SK-N-SH treated with all-trans-retinoic acid at 6 μM for 48 hours (cell line): ENCODE measurements around the gene PPEF1.

ENCODE experiments used
- ATAC-seq: fragments of 200-7000 bp; cut with Tn5 transposase; 3 replicates; pipeline ENCODE4 v1.9.1; 2020; ENCODE audit warnings: mild to moderate bottlenecking, moderate library complexity
- ARNTL ChIP-seq: fragments of 450-650 bp; formaldehyde crosslinking; IDR thresholded peaks from 2 replicates; pipeline ENCODE4 v1.5.0; 2020; ENCODE audit warnings: low read depth, mild to moderate bottlenecking, moderate library complexity, borderline replicate concordance
- CSDC2 ChIP-seq: fragments of 250-450 bp; sonication (Bioruptor Pico); IDR thresholded peaks from 2 replicates; pipeline ENCODE4 v1.5.0; 2020; ENCODE audit warnings: mild to moderate bottlenecking, moderate library complexity
- ESRRG ChIP-seq: fragments of 250-450 bp; sonication (Bioruptor Pico); IDR thresholded peaks from 2 replicates; pipeline ENCODE4 v1.6.1; 2021; ENCODE audit warnings: mild to moderate bottlenecking
- GLIS3 ChIP-seq: fragments of 250-450 bp; sonication (Bioruptor Pico); IDR thresholded peaks from 2 replicates; pipeline ENCODE4 v1.5.0; 2020; ENCODE audit warnings: mild to moderate bottlenecking, moderate library complexity
- ISL1 ChIP-seq: fragments of 250-450 bp; sonication (Bioruptor Pico); IDR thresholded peaks from 2 replicates; pipeline ENCODE4 v2.1.2; 2022; ENCODE audit warnings: mild to moderate bottlenecking, moderate library complexity
- OSR1 ChIP-seq: fragments of 250-450 bp; sonication (Bioruptor Pico); IDR thresholded peaks from 2 replicates; pipeline ENCODE4 v1.8.0; 2022; ENCODE audit warnings: moderate library complexity, mild to moderate bottlenecking, inconsistent platforms
- PPARA ChIP-seq: fragments of 250-450 bp; sonication (Bioruptor Pico); IDR thresholded peaks from 2 replicates; pipeline ENCODE4 v1.5.0; 2020; ENCODE audit warnings: mild to moderate bottlenecking, borderline replicate concordance
- RARB ChIP-seq: fragments of 250-450 bp; sonication (Bioruptor Pico); IDR thresholded peaks from 2 replicates; pipeline ENCODE4 v1.8.0; 2021; ENCODE audit warnings: mild to moderate bottlenecking, moderate library complexity
- SNAI2 ChIP-seq: fragments of 250-450 bp; sonication (Bioruptor Pico); IDR thresholded peaks from 2 replicates; pipeline ENCODE4 v1.5.0; 2020; ENCODE audit warnings: mild to moderate bottlenecking, moderate library complexity
- TCF4 ChIP-seq: fragments of 250-450 bp; sonication (Bioruptor Pico); IDR thresholded peaks from 2 replicates; pipeline ENCODE4 v1.8.0; 2021; ENCODE audit warnings: mild to moderate bottlenecking, moderate library complexity, borderline replicate concordance
- TOX ChIP-seq: fragments of 250-450 bp; sonication (Bioruptor Pico); IDR thresholded peaks from 2 replicates; pipeline ENCODE4 v1.8.0; 2021; ENCODE audit warnings: mild to moderate bottlenecking, moderate library complexity, borderline replicate concordance
- ZC3H10 ChIP-seq: fragments of 250-450 bp; sonication (Bioruptor Pico); IDR thresholded peaks from 2 replicates; pipeline ENCODE4 v1.5.1; 2021; ENCODE audit warnings: mild to moderate bottlenecking, moderate library complexity
- ZFP3 ChIP-seq: fragments of 250-450 bp; sonication (Bioruptor Pico); IDR thresholded peaks from 2 replicates; pipeline ENCODE4 v1.5.0; 2020; ENCODE audit warnings: mild to moderate bottlenecking, moderate library complexity
- ZFP30 ChIP-seq: fragments of 450-650 bp; formaldehyde crosslinking; IDR thresholded peaks from 2 replicates; pipeline ENCODE4 v1.5.0; 2022; ENCODE audit warnings: mild to moderate bottlenecking, moderate library complexity
- ZNF565 ChIP-seq: fragments of 450-650 bp; formaldehyde crosslinking; conservative IDR thresholded peaks from 2 replicates; pipeline ENCODE4 v1.5.0; 2020; ENCODE audit warnings: low read depth, mild to moderate bottlenecking, moderate library complexity
- ZNF70 ChIP-seq: fragments of 450-650 bp; formaldehyde crosslinking; IDR thresholded peaks from 2 replicates; pipeline ENCODE4 v1.5.0; 2020; ENCODE audit warnings: mild to moderate bottlenecking, moderate library complexity
- ZNF8 ChIP-seq: fragments of 450-650 bp; formaldehyde crosslinking; IDR thresholded peaks from 2 replicates; pipeline ENCODE4 v1.5.0; 2020; ENCODE audit warnings: mild to moderate bottlenecking, moderate library complexity
- TF ChIP-seq, protein P1 (sequence below): fragments of 250-450 bp; sonication (Bioruptor Pico); IDR thresholded peaks from 2 replicates; pipeline ENCODE4 v1.5.1; 2020; ENCODE audit warnings: low read depth, mild to moderate bottlenecking, moderate library complexity
- TF ChIP-seq, protein P2 (sequence below): fragments of 250-450 bp; sonication (Bioruptor Pico); IDR thresholded peaks from 2 replicates; pipeline ENCODE4 v1.8.0; 2021; ENCODE audit warnings: low read depth, mild to moderate bottlenecking, moderate library complexity, borderline replicate concordance
- TF ChIP-seq, protein P3 (sequence below): fragments of 250-450 bp; sonication (Bioruptor Pico); IDR thresholded peaks from 2 replicates; pipeline ENCODE4 v1.5.0; 2020; ENCODE audit warnings: mild to moderate bottlenecking, moderate library complexity
- TF ChIP-seq, protein P4 (sequence below): fragments of 250-450 bp; sonication (Bioruptor Pico); IDR thresholded peaks from 2 replicates; pipeline ENCODE4 v1.5.1; 2021; ENCODE audit warnings: mild to moderate bottlenecking, moderate library complexity
- TF ChIP-seq, protein P5 (sequence below): fragments of 250-450 bp; sonication (Bioruptor Pico); IDR thresholded peaks from 2 replicates; pipeline ENCODE4 v1.8.0; 2020; ENCODE audit warnings: mild to moderate bottlenecking, moderate library complexity, borderline replicate concordance

The PPEF1 gene

GRCh38 chrX:18864390-18864920, 157.0 kb downstream of the PPEF1 start:
- no peak for ATAC-seq
- no peak for TF ChIP-seq RARB (CRISPR knock-in tag)
- no peak for TF ChIP-seq ZNF565
- TF ChIP-seq CSDC2, result no peak
- no peak for TF ChIP-seq ARNTL (CRISPR knock-in tag)
- no peak for TF ChIP-seq ZC3H10 (CRISPR knock-in tag)
- TF ChIP-seq, protein P1, sequence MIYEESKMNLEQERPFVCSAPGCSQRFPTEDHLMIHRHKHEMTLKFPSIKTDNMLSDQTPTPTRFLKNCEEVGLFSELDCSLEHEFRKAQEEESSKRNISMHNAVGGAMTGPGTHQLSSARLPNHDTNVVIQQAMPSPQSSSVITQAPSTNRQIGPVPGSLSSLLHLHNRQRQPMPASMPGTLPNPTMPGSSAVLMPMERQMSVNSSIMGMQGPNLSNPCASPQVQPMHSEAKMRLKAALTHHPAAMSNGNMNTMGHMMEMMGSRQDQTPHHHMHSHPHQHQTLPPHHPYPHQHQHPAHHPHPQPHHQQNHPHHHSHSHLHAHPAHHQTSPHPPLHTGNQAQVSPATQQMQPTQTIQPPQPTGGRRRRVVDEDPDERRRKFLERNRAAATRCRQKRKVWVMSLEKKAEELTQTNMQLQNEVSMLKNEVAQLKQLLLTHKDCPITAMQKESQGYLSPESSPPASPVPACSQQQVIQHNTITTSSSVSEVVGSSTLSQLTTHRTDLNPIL, result no peak
- TF ChIP-seq OSR1 (CRISPR knock-in tag), result no peak
- TF ChIP-seq TCF4 (CRISPR knock-in tag), result no peak
- TF ChIP-seq, protein P2, sequence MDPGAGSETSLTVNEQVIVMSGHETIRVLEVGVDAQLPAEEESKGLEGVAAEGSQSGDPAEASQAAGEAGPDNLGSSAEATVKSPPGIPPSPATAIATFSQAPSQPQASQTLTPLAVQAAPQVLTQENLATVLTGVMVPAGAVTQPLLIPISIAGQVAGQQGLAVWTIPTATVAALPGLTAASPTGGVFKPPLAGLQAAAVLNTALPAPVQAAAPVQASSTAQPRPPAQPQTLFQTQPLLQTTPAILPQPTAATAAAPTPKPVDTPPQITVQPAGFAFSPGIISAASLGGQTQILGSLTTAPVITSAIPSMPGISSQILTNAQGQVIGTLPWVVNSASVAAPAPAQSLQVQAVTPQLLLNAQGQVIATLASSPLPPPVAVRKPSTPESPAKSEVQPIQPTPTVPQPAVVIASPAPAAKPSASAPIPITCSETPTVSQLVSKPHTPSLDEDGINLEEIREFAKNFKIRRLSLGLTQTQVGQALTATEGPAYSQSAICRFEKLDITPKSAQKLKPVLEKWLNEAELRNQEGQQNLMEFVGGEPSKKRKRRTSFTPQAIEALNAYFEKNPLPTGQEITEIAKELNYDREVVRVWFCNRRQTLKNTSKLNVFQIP, result no peak
- no peak for TF ChIP-seq SNAI2
- TF ChIP-seq TOX (CRISPR knock-in tag), result no peak
- TF ChIP-seq GLIS3 (CRISPR knock-in tag), result no peak
- no peak for TF ChIP-seq PPARA (CRISPR knock-in tag)

DNA sequence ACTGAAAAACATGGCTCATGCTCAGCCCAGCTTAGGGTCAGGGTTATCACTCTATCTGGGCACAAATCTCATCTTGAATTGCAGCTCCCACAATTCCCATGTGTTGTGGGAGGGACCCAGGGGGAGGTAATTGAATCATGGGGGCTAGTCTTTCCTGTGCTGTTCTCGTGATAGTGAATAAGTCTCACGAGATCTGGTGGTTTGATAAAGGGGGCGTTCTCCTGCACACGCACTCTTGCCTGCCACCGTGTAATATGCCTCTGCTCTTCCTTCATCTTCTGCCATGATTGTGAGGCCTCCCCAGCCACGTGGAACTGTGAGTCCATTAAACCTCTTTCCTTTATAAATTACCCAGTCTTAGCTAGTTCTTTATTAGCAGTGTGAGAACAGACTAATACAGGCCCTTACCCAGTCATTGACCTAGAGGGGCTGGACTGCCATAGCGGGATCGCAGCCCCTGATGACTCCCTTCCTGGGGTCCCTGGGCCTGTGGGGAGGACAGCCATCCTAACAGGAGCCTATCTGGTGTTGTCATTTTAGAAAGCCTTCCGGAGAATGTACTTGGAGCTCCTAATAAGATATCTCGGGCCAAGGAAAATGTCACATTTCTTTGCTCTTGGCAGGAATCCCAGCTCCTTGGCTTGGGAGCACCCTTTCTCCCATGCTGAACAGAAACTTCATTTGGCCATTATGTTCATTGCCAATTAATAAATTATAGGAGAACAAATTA, 163.9 kb downstream of the PPEF1 start:
- ATAC-seq, result no peak
- no peak for TF ChIP-seq ZC3H10 (CRISPR knock-in tag)
- TF ChIP-seq ZNF70 (CRISPR knock-in tag), result no peak
- no peak for TF ChIP-seq ARNTL (CRISPR knock-in tag)
- TF ChIP-seq, protein P1, result no peak
- no peak for TF ChIP-seq ZFP3 (CRISPR knock-in tag)
- no peak for TF ChIP-seq PPARA (CRISPR knock-in tag)
- TF ChIP-seq ISL1 (CRISPR knock-in tag), result peak; percentile 32; the same call in 1 of the 2 replicates

DNA sequence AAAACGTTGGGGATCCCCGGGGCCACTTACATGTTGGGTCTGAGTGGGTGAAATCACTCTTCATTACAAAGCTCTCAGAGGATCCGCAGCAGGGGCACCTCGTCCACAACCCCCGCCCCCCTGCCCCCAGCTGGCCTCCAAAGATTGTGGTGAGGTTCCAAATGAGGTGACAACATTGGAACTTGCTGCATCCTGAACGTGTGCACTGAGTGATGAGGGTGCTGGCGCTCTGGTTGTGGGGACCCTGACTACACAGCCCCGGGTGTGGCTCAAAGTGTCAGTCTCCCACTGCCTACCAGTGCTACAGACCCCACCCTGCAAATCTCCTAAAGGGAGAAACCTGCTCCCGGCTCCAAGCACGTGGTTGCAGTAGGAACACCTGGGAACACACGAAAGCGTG, 164.5 kb downstream of the PPEF1 start:
- TF ChIP-seq, protein P3, sequence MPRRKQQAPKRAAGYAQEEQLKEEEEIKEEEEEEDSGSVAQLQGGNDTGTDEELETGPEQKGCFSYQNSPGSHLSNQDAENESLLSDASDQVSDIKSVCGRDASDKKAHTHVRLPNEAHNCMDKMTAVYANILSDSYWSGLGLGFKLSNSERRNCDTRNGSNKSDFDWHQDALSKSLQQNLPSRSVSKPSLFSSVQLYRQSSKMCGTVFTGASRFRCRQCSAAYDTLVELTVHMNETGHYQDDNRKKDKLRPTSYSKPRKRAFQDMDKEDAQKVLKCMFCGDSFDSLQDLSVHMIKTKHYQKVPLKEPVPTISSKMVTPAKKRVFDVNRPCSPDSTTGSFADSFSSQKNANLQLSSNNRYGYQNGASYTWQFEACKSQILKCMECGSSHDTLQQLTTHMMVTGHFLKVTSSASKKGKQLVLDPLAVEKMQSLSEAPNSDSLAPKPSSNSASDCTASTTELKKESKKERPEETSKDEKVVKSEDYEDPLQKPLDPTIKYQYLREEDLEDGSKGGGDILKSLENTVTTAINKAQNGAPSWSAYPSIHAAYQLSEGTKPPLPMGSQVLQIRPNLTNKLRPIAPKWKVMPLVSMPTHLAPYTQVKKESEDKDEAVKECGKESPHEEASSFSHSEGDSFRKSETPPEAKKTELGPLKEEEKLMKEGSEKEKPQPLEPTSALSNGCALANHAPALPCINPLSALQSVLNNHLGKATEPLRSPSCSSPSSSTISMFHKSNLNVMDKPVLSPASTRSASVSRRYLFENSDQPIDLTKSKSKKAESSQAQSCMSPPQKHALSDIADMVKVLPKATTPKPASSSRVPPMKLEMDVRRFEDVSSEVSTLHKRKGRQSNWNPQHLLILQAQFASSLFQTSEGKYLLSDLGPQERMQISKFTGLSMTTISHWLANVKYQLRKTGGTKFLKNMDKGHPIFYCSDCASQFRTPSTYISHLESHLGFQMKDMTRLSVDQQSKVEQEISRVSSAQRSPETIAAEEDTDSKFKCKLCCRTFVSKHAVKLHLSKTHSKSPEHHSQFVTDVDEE, result no peak
- no peak for TF ChIP-seq TCF4 (CRISPR knock-in tag)
- no peak for TF ChIP-seq ZFP30 (CRISPR knock-in tag)
- no peak for TF ChIP-seq GLIS3 (CRISPR knock-in tag)
- no peak for TF ChIP-seq OSR1 (CRISPR knock-in tag)
- TF ChIP-seq, protein P4, sequence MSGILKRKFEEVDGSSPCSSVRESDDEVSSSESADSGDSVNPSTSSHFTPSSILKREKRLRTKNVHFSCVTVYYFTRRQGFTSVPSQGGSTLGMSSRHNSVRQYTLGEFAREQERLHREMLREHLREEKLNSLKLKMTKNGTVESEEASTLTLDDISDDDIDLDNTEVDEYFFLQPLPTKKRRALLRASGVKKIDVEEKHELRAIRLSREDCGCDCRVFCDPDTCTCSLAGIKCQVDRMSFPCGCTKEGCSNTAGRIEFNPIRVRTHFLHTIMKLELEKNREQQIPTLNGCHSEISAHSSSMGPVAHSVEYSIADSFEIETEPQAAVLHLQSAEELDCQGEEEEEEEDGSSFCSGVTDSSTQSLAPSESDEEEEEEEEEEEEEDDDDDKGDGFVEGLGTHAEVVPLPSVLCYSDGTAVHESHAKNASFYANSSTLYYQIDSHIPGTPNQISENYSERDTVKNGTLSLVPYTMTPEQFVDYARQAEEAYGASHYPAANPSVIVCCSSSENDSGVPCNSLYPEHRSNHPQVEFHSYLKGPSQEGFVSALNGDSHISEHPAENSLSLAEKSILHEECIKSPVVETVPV (CRISPR knock-in tag), result no peak
- TF ChIP-seq, protein P5, sequence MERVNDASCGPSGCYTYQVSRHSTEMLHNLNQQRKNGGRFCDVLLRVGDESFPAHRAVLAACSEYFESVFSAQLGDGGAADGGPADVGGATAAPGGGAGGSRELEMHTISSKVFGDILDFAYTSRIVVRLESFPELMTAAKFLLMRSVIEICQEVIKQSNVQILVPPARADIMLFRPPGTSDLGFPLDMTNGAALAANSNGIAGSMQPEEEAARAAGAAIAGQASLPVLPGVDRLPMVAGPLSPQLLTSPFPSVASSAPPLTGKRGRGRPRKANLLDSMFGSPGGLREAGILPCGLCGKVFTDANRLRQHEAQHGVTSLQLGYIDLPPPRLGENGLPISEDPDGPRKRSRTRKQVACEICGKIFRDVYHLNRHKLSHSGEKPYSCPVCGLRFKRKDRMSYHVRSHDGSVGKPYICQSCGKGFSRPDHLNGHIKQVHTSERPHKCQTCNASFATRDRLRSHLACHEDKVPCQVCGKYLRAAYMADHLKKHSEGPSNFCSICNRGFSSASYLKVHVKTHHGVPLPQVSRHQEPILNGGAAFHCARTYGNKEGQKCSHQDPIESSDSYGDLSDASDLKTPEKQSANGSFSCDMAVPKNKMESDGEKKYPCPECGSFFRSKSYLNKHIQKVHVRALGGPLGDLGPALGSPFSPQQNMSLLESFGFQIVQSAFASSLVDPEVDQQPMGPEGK (CRISPR knock-in tag), result no peak
- no peak for TF ChIP-seq ZNF8 (CRISPR knock-in tag)
- TF ChIP-seq ARNTL (CRISPR knock-in tag), result no peak
- no peak for TF ChIP-seq ZNF565
- TF ChIP-seq TOX (CRISPR knock-in tag), result no peak
- TF ChIP-seq ZNF70 (CRISPR knock-in tag), result no peak
- TF ChIP-seq ISL1 (CRISPR knock-in tag), result no peak
- no peak for TF ChIP-seq CSDC2
- no peak for TF ChIP-seq PPARA (CRISPR knock-in tag)
- TF ChIP-seq SNAI2, result no peak
- TF ChIP-seq RARB (CRISPR knock-in tag), result no peak
- TF ChIP-seq ESRRG (CRISPR knock-in tag), result no peak
- TF ChIP-seq ZC3H10 (CRISPR knock-in tag), result no peak
- TF ChIP-seq ZFP3 (CRISPR knock-in tag), result no peak
- ATAC-seq, result no peak
